Pons (tissue), 1 donor: ENCODE measurements around the gene NPTN.

Experiments used
- DNase-seq: peaks from one replicate; pipeline ENCODE4 v3.0.0-alpha.2; 2016; ENCODE audit warnings: low spot score

The NPTN gene

GRCh38 chr15:73518180-73518862 lies 114.9 kb downstream of the NPTN start:
- DNase-seq = no peak

DNA sequence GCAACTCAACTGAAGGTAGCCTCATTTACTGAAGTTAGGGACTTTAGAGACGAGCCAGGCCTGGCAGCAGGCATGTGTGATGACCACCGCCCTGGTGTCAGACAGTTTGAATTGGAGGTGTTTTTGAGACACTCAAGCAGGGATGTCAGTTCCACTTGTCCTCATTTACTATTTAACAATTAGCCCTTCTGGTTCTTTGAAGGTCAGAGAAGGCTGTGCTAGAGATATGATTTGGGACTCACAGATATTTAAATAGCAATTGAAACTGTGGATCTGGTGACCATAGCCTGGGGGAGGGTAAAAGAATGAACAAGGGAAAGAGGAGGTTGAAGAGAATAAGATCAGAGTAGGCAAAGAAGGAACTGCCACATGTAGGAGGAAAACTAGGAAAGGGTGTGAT lies 115.6 kb downstream of the NPTN start:
- DNase-seq = no peak

DNA sequence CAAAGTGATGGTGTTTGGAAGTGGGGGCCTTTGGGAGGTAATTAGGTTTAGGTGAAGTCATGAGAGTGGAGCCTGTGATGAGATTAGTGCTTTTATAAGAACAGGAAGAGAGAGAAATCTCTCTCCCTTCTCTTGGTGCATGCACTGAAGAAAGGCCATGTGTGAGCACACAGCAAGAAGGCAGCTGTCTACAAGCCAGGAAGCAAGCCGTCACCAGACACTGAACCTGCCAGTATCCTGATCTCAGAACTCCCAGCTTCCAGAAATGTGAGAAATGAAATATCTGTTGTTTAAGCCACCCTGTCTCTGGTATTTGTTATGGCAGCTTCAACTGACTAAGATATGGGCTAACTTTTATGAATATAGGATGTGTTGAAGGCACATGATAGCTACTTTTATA lies 117.7 kb downstream of the NPTN start:
- DNase-seq = no peak
